HepG2 (cell line): ENCODE measurements around the gene BABAM1. TPM values are rescaled to one million over a fixed set of nuclear protein-coding genes. Genes with fewer than 3 reads are reported as not detected.

Source experiments
- BATF2 ChIP-seq: sonication (generic); formaldehyde crosslinking; IDR thresholded peaks from 2 replicates; pipeline ENCODE4 v1.8.0; 2022; ENCODE audit warnings: mild to moderate bottlenecking, missing genetic modification reagents, moderate library complexity
- BRD4 ChIP-seq: sonication (generic); formaldehyde crosslinking; IDR thresholded peaks from 2 replicates; pipeline ENCODE4 v1.4.0; 2020; ENCODE audit warnings: missing genetic modification reagents
- CENPX ChIP-seq: sonication (generic); formaldehyde crosslinking; IDR thresholded peaks from 2 replicates; pipeline ENCODE4 v1.9.0; 2021; ENCODE audit warnings: mild to moderate bottlenecking, missing genetic modification reagents, moderate library complexity
- FOSL2 ChIP-seq: sonication (generic); formaldehyde crosslinking; IDR thresholded peaks from 2 replicates; pipeline ENCODE4 v1.4.0; 2020; ENCODE audit warnings: missing genetic modification reagents
- FOXA1 ChIP-seq, 2 experiments: fragments of 450-650 bp in 1 of 2; sonication (generic) in 1 of 2; formaldehyde crosslinking in 1 of 2; IDR thresholded peaks; 2 replicates each; pipeline versions ENCODE4 v1.4.0 to v1.6.1; 2016 to 2020; ENCODE audit warnings: missing genetic modification reagents in 1 of 2
- HMGXB4 ChIP-seq, 2 experiments: sonication (generic) in 1 of 2; formaldehyde crosslinking in 1 of 2; IDR thresholded peaks; 2 replicates each; pipeline versions ENCODE4 v1.4.0 to v1.6.1; 2018 to 2020; ENCODE audit warnings: missing genetic modification reagents in 2 of 2, borderline replicate concordance in 1 of 2, low read depth in 1 of 2, mild to moderate bottlenecking in 1 of 2, missing biosample characterization in 1 of 2
- HOXA5 ChIP-seq: sonication (generic); formaldehyde crosslinking; IDR thresholded peaks from 2 replicates; pipeline ENCODE4 v1.4.0; 2020; ENCODE audit warnings: missing genetic modification reagents
- POGZ ChIP-seq: sonication (generic); formaldehyde crosslinking; IDR thresholded peaks from 2 replicates; pipeline ENCODE4 v1.4.0; 2020; ENCODE audit warnings: mild to moderate bottlenecking, missing genetic modification reagents
- PRMT3 ChIP-seq: sonication (generic); formaldehyde crosslinking; IDR thresholded peaks from 2 replicates; pipeline ENCODE4 v1.8.1; 2022; ENCODE audit warnings: low read depth, mild to moderate bottlenecking, moderate library complexity, missing genetic modification reagents, borderline replicate concordance
- SOX13 ChIP-seq, 3 experiments: fragments of 450-650 bp in 1 of 3; sonication (generic) in 1 of 3; formaldehyde crosslinking in 1 of 3; IDR thresholded peaks in 2 of 3; conservative IDR thresholded peaks in 1 of 3; 2 replicates each; pipeline versions ENCODE4 v1.5.0 to v1.6.1; 2016 to 2020; ENCODE audit warnings: antibody characterized with exemption in 1 of 3, mild to moderate bottlenecking in 1 of 3, missing compliant biosample characterization in 1 of 3, missing genetic modification reagents in 1 of 3, moderate library complexity in 1 of 3
- SP1 ChIP-seq, 2 experiments: fragments of 450-650 bp in 1 of 2; sonication (generic) in 1 of 2; formaldehyde crosslinking in 1 of 2; IDR thresholded peaks; 2 replicates each; pipeline versions ENCODE4 v1.4.0 to v1.6.1; 2016 to 2020; ENCODE audit warnings: missing genetic modification reagents in 1 of 2
- SP5 ChIP-seq: IDR thresholded peaks from 2 replicates; pipeline ENCODE4 v1.6.1; 2016; ENCODE audit warnings: low read depth, borderline replicate concordance
- TAF15 ChIP-seq: fragments of 200-400 bp; formaldehyde crosslinking; IDR thresholded peaks from one replicate; pipeline ENCODE4 v1.6.1; 2018; ENCODE audit warnings: mild to moderate bottlenecking, low read depth, low read length; ENCODE audit not compliant: poor library complexity, severe bottlenecking
- TGIF2 ChIP-seq: IDR thresholded peaks from 2 replicates; pipeline ENCODE4 v1.6.1; 2016; ENCODE audit warnings: control low read depth, missing compliant biosample characterization
- ZBTB40 ChIP-seq, 2 experiments: fragments of 450-650 bp in 1 of 2; sonication (generic) in 1 of 2; formaldehyde crosslinking in 1 of 2; IDR thresholded peaks; 2 replicates each; pipeline versions ENCODE4 v1.6.1 to v1.8.0; 2016 to 2022; ENCODE audit warnings: antibody characterized with exemption in 1 of 2, mild to moderate bottlenecking in 1 of 2, missing genetic modification reagents in 1 of 2
- polyA plus RNA-seq, 8 experiments: library from polyadenylated mRNA; depleted of rRNA in 3 of 8; stranded (reverse) in 7 of 8; unstranded in 1 of 8; fragments of >200 nt; fragmentation: Illumina TruSeq in 4 of 8; extraction: Trizol in 4 of 8; gene quantifications; 2 replicates each; pipeline versions ENCODE4 v1.2.1 to v1.2.3, GENCODE V29; 2011 to 2016; ENCODE audit warnings: low read depth in 4 of 8, missing spikeins in 1 of 8, mixed read lengths in 1 of 8; ENCODE audit not compliant: insufficient read depth in 1 of 8
- total RNA-seq, 5 experiments: library from RNA; depleted of rRNA; stranded (reverse); fragments of >200 nt; fragmentation: Illumina TruSeq; extraction: Trizol; gene quantifications; 2 replicates each; pipeline ENCODE4 v1.2.3, GENCODE V29; 2016; ENCODE audit warnings: low read depth in 1 of 5

The BABAM1 gene
- total and polyA plus RNA-seq, 2 of the 13 experiments (the other 11 are each of a cell fraction or from before 2014, with no cell fraction given) = 70.0 to 82.0 TPM

GRCh38 chr19:17303167-17303939, 36.1 kb downstream of the BABAM1 start, which contains the start of gene ABHD8 (continued):
- TF ChIP-seq HMGXB4 (CRISPR knock-in tag; IDR thresholded peaks at IDR 0.05; ENCODE audit: borderline replicate concordance in 1 of 2, low read depth in 1 of 2) (peak; percentile 67 to 90), TGIF2 (CRISPR knock-in tag) (no peak), SP5 (0 out of 2 replicates have a peak, but pooled peaks have one; percentile 22), HOXA5 (CRISPR knock-in tag) (peak; percentile 63; the same call in 1 of the 2 replicates), ZBTB40 (IDR thresholded peaks at IDR 0.05) (no peak), ZBTB40 (CRISPR knock-in tag; IDR thresholded peaks at IDR 0.05) (no peak), PRMT3 (CRISPR knock-in tag) (no peak), BRD4 (peak; percentile 33; the same call in 1 of the 2 replicates), SP1 (IDR thresholded peaks at IDR 0.05) (peak; percentile 57; the same call in 1 of the 2 replicates), SP1 (CRISPR knock-in tag; IDR thresholded peaks at IDR 0.05) (peak; percentile 99), TAF15 (peak; percentile 46), FOXA1 (IDR thresholded peaks at IDR 0.05) (no peak), FOXA1 (CRISPR knock-in tag; IDR thresholded peaks at IDR 0.05) (peak; percentile 78), FOSL2 (CRISPR knock-in tag) (0 out of 2 replicates have a peak, but pooled peaks have one; percentile 3), CENPX (CRISPR knock-in tag) (no peak), BATF2 (no peak), POGZ (no peak), SOX13 (IDR thresholded peaks at IDR 0.05) (no peak), SOX13 (CRISPR knock-in tag; conservative IDR thresholded peaks at IDR 0.05 in 1 of 2, IDR thresholded peaks at IDR 0.05 in 1 of 2) (0 out of 4 replicates have a peak, but pooled peaks of 1 of the 2 experiments have one; percentile 14)
